IPS-11a (cell line): Measurements from ENCODE around the gene APOA4.

ENCODE experiments used
- H3K4me3 ChIP-seq: one replicate; pipeline ENCODE4 v1.5.1; 2013; ENCODE audit warnings: low read depth, low read length, control low read depth

The APOA4 gene

DNA sequence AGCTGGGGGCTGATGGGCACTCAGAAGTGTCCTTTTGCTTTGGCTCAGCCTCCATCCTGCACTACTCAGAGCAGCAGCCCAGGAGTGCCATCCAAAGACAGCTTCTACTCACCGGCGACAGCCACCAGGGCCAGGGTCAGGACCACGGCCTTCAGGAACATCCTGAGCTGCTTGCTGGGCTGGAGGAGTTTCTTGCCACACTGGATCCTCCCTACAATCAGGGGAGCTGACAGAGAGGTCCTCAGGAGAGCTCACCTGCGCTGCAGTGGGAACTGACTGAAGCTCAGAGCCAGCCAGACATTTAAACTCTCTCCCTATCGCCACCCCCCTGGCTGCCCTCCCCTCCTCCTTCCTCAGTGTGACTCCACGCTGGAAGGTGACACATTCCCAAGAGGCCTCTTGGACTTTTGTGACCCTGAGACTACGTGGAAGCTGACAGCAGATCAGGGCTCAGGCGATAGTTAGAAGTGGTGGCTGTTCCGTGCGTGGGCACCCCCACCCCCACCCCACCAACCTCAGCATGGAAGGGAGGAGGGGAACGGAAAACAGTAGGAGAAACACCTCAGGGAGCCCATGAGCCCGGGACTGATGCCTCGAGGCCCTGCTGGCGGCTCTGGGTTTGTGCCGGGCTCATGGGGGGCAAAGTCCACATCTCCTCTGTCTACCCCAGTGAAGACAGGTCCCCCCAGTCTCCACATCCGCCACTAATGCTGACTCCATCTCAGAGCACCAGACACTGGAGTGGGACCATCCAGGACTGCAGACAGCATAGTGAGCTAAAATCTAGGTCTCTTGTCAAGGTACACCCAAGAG is at the start of gene APOA4:
Gene APOA4, minus strand, starts transcription at position 274 of the 813 bp plus-strand sequence. Its CDS starts 113 bp downstream, at position 161.
- H3K4me3 ChIP-seq = no peak within 1 kb of the TSS

DNA sequence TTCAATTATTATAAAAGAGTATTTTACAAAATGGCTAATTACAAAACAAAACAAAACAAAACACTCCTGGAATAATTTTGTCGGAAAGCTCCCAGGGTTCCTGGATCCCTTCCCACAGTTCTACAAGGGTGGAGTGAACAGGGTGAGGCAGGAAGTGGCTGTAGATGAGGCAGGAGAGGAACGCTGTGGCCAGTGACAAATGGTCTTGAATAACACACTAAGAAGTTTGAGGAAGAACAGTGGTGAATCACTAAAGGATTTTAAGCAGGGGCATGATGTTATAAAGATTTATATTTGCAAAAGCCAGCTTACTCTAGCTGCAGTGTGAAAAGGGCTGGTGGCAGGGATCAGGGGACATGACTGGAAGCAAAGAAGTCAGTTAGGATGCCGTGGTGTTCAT is 48.1 kb upstream of the APOA4 start:
- H3K4me3 ChIP-seq = no peak overlapping the region

DNA sequence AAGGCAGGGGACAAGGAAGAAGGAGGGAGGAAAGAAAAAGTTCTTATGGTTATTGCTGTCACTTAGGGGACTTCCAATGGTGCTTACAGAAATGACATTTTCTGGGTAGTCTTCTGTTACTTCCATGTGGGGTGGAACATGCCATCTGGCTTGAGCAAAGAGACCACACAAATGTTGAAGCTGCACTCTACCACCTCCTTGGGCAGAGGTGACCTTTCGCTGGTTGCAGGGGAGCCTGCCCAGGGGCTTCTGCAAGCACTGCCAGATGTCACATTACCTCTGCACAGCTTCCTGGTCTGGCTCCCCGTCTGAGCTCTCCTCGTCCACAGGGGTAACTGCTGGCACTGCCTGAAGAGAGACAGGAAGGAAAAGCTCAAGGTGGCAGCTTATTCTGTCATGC is 47.0 kb upstream of the APOA4 start:
- no peak overlapping the region for H3K4me3 ChIP-seq

DNA sequence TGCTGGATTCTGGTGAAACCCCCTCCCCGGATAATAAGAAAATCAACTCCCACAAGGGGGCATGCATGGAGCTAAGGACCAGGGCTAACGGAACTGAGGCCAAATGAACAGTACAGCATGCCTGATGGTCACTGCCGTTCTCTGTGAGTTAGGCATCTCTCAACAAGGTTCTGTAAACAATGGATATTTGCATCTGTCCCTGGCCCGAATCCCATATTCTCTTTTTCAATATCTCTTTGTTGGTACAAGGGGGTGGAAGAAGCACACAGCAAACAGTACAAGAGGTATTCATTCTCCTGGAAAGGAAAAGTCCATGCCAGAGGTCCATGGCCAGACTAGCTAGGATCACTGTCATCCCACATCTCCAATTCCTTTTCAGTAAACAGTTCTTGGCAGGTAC is 46.5 kb upstream of the APOA4 start:
- H3K4me3 ChIP-seq = no peak overlapping the region

DNA sequence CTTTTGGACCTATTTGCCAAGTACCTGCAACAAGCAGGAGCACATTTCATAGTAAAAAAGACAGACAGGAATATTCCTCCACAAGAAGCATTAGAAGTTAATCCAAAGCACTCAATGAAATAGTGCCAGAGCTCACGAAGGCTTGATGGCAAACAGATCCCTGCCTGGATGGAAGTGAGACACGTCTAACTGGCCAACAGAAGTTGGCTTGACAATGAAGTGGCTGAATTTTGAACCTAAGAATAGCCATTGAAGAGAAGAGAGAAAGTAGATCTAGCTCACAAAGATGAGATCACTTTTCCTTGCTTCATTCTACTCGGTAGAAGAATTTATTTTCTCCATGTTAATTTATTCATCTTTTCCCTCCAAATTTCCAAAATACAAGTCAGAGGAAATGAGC is 45.0 kb upstream of the APOA4 start:
- H3K4me3 ChIP-seq = no peak overlapping the region

DNA sequence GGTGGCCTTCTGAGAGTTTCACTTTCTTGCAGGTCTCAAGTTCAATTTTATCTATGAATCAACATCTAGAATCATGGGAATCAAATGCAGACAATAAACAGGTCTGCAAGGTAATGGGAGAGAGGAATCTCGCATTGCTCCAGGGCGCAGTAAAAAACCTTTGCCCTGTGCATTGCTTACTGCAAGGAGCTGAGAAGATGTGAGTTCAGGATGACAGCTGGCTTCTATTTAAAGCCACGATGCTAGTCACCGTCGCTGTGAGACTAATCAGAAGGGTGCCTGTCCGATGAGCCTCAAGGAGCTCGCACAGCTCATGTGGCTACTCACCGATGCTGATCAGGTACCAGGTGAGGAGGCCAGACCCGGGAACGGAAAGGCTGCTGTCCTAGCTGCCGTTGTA is 44.5 kb upstream of the APOA4 start:
- no peak overlapping the region for H3K4me3 ChIP-seq

DNA sequence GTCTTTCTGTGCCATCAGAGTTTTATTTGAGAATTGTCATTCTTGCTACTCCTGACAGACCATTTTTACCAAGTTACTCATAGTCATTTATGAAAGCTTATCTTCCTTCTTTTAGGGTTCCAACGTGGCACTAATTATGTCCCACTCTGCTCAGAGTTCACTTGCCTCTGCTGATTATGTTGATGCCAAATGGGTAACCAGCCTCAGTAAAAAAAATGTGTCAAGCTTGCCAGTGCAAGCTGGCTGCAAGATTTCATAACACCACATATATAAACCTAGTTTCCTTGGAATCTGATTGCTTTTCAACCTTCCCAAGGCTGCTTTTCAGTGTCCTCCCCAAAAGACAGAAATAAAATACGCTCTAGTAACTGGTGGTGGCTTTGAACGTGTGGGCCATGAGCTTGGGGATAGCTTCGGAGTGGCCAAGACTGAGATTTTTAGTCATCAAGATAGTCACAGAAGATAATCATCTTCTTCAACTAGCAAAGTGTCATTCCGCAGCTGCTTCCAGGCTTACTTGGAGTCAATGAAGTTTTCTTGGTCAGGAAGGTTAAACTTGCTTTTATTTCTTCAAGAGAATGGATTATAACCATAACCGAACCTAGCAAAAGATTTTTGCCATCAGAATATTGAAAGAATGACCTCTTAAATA is 43.8 kb upstream of the APOA4 start:
- H3K4me3 ChIP-seq = no peak overlapping the region

DNA sequence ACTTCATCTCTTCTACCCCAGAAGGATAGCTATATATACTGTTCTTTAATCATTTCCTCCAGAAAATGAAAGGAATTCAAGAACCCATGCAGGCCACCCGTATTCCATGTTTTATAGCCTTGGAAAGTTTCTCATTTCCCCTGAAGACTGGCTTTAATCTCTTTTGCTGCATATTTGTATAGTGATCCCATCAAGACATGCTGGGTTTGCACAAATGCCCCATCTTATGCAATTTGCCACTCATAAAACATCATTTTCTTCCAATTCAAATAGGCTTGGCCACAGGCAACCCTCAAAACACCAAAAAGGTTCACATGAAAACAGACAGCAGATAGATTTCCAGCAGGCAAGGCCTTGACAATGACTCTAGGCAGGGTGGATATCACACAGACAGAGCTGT is 42.6 kb upstream of the APOA4 start:
- no peak overlapping the region for H3K4me3 ChIP-seq

DNA sequence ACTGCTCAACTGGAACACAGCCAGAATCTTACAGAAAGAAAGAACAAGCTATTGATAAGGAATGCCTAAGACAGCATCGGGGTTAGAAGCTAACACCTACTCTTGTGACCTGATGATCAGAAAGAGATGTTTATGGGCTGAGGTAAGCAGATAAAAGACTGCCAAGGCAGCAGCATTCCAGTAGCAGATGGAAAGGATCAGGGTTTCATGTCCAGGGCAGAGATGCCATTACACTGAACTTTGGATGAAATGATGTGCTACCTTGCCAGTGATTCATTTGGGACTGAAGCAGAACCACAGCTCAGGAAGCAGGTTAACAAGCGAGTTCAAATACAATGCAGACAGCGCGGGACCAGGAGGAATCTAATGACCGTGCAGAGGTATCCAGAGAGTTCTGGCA is 41.4 kb upstream of the APOA4 start:
- H3K4me3 ChIP-seq = no peak overlapping the region

DNA sequence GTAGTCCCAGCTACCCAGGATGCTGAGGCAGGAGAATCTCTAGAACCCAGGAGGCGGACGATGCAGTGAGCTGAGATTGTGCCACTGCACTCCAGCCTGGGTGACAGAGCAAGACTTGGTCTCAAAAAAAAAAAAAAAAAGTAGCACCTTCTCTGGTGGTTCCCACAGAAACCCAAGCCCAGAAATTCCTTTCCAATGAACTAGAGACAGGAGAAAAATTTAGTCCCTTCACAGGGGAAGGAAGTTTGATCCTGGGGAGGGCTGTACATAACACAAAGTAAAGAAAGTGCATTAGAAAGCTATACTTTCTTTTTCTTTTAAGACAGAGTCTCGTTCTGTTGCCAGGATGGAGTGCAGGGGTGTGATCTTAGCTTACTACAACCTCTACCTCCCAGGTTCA is 39.8 kb upstream of the APOA4 start:
- H3K4me3 ChIP-seq = no peak overlapping the region

DNA sequence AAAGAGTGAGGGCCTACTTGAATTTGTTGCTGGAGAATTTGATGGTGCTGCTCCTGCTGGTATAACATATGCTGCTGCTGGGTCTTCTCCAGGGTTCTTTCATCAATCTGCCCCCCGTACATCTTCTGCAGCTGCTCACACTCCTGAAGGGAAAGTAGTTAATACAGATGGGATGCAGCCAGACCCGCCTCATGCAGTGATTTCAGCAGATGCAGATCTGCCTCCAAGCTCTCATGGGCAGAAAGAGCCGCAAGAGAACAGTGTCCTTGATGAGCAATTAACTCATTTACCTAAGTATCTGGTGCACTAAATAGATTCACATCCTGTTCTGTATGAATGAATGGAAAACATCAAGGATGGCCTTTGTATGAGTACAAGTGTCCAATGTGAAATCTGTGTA is 39.1 kb upstream of the APOA4 start:
- H3K4me3 ChIP-seq = no peak overlapping the region

DNA sequence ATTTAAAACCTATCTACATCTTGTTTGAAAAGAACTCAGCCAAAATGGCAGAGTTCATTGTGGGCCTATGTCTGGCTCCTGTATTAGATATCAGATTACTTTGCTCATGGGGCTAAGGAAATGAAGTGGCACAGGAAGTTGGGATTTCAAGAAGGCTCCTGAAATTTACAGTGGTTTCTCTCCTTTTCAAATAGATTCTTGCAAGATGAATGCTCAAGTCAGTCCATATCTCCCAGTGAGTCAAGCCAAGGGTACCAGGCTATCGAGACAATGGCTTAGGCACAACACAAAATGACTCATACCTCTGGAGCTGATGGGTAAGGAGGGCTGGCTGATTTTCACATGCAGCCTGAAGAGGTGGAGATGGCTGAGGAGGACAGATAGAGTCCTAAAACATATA is 38.4 kb upstream of the APOA4 start:
- no peak overlapping the region for H3K4me3 ChIP-seq

DNA sequence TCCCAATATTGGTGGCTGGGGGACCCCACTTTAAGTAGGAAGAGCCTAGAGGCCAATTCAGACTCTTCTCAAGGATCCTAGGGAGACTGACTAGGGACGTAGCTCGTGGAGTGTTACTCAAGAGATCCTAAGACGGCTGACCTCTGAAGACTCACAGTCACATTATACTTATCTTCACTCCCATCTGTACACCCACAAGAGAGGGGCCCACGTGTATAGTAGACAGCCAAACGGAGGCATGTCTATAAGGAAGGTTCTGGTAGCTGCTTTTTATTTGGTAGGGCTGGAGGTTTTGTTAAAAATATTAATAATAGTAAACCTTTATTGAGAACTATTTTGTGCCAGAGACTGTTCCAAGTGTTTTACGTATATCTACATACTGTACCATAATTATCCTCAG is 37.2 kb upstream of the APOA4 start:
- no peak overlapping the region for H3K4me3 ChIP-seq

DNA sequence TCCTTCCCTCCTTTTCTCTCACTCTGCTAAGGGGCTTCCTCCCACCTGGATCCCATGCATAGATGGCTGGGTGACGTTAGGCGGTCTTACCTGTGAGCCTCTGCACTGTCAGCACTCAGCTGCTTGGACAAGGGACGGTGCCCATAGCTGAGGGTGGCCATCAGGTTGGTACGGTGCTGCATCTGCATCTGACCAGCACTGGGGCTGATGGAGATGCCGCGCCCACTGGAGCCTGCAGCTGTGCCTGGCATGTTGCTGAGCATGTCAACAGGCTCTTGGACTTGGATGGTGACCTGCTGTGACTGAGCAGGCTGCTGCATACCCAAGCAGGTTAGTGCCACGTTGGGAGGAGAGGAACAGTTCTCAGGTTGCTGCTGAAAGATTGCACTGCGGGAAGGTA is 36.1 kb upstream of the APOA4 start:
- H3K4me3 ChIP-seq = no peak overlapping the region

DNA sequence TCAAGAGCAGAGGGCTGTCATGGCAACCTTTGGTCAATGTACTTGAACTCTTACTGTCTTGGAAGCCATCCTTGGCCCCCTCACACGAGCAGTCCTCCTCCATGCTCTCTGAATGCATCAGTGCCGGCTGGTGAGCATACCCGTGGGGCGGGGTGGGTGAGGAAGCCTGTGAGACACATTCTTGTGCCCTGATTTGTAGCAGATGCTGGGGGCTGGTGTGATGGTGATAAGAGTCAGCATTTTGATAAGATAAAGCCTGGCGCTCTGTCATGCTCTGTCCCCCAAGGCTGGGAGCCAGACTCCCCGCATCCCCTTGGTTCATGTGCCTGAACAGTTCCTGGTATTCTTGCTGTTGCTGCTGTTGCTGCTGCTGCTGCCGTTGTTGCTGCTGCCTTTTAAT is 34.8 kb upstream of the APOA4 start:
- H3K4me3 ChIP-seq = no peak overlapping the region

DNA sequence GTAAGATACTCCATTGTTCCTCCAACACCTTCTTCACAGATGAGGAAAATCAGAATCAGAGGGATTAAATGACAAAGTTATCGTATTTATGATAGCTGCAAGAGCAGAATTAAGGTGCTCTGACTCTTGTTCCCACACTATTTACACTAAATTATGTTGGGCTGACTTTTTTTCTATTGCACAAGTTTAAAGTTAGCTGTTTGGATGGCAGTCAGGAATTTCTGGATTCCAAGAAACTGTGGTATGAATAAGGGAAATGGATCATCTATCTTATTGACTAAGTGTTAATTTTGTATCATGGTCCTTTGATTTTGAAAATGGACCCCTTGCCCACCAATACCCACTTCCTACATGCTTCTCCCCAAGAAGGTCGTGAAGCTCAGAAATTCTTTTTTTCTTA is 34.2 kb upstream of the APOA4 start:
- no peak overlapping the region for H3K4me3 ChIP-seq

DNA sequence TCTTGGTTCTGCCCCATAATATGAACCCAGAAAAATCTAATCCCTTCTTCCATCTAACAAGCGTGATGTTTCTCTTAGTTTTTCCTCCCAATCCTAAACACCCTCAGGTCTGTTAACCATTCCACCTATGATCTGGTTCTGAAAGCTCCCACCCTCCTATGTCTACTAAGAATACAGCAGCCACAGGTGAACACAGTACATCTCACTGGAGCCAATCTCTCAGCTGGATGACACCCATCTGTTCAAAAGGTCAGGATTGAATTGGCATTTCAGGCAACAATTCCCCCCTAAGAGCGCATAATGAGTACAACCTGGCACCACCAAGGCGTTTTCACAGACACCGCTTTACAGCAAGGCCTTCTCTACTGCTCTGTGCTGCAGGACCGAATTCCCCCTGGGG is 33.3 kb upstream of the APOA4 start:
- H3K4me3 ChIP-seq = no peak overlapping the region

DNA sequence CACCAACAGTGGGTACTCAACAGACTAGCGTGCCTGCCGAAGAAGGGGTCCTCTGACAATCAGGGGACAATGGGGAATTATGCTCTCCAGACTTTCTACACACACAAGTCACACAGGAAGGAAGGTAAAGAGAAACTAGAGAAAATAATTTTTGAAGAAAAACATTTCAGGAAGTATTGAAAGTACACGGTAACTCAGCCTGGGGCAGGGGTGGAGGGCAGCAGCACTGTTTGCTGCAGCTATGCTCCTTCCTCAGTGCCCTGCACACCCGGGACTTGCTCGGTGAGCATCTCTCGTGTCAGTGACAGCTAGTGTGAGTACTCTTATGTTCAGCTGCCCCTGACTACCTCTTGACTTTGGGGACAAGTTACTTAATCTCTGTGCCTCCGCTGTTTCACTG is 32.3 kb upstream of the APOA4 start:
- H3K4me3 ChIP-seq = no peak overlapping the region

DNA sequence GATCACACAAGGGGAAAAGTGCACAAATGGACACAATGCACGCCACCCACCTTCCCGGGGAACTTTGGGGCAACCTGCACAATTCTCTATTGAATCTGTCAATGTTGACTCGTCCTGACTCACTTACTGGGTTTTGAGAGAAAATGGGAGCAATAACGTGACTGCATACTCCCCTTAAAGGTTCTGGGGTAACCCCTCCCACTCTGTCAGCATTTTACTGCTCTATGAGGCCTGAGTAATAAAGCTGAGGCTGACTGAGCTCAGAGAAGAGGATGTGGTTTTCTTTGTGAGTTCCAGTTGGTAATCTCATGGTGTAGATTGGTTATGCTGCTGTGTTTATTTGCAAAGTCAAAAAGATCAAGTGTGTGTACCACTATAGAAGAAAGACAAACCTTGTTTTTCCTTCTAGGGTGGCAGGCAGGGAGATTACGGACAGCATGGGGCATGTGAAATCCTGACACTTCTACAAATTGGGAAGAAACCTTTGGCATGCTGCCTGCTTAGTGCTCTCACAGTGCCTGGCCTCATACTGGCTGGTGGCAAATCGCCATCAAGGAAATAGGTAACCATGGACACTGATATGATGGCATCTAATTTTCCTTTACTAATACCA is 30.5 kb upstream of the APOA4 start:
- no peak overlapping the region for H3K4me3 ChIP-seq

DNA sequence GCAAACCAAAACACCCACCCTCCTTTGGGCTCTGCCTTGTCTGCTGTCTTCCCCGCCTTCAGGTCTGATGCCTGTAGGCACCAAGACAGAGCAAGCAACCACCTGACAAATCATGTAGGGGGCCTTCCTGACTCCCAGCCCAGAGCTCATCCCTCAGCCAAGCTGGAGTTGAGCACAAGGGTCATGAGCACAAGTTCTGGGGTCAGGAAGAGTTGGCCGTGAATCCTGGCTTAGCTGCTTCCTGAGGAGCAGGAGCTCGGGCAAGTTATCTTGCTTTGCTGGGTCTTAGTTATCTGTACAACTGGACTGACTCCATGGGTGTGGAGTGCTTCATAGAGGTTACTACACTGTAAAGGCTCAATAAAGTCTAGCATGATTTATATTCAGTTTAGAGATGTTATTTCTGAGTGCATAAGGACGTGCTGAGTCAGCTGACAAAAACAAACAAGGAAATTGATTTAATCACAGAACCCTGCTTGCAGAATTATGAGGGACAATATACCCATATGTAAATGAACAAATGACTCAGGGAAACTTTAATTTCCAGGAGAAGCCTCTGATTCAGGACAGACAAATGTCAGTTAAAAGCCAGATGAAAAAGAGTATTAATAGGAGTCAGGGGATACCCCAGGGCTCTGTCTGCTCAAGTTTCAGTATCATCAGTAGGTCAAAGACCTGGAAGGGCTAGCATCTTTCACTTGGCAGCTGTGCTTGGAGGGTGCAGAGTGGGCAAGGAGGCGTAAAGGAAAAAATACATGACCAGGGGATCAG is 29.3 kb upstream of the APOA4 start:
- no peak overlapping the region for H3K4me3 ChIP-seq

DNA sequence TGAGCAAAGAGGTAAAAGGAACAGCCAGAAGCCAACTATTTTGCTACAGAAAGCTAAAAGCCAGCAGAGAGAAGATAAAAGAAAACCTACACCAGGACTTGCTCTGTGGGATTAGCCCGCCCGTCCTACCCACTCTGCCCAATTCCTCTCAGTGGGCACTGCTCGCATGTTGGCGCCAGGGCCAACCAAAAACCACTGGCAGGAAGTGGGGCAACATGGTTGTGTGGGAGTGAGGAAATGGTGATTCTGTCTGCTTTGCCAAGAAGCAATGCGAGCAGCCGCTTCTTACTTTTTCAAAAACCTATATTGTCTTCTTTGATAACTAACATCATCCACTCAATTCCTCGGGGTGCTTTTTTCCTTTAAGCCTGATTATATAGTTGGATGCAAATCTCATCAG is 28.5 kb upstream of the APOA4 start:
- no peak overlapping the region for H3K4me3 ChIP-seq

DNA sequence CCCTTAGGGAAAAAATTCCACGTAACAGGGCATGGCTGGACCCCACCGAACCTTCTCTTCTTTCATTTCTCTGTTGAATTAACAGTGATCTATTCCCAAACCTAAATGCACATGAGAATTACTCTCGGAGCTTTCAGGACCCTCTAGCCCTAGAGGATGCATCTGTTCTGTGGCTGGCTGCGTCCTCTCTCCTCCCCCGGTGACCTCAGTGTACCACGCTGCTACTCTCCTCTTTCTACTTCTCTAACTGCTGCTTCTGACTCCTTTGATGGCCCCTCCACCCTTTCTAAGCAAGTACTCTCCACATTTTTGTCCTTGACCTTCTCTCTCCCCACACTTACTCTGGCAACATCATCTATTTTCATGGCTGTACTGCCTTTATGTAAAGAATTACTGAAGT is 26.4 kb upstream of the APOA4 start:
- H3K4me3 ChIP-seq = no peak overlapping the region
